NB4 (cell line): Measurements from ENCODE around the gene PPP1R3F.
"Not testable (repeated sequence)": the region's sequence is repeated elsewhere in the genome, so short reads cannot be mapped to it uniquely, and the experiment has no call there.

Experiments
- CTCF ChIP-seq: IDR thresholded peaks from one replicate; pipeline ENCODE4 v1.5.1; 2012; ENCODE audit warnings: low read depth, low read length
- MYC ChIP-seq: IDR thresholded peaks from 2 replicates; pipeline ENCODE4 v1.6.1; 2011; ENCODE audit warnings: low read depth, low read length

GRCh38 chrX:49323735-49324134 lies 54.1 kb downstream of the PPP1R3F start:
- not testable (repeated sequence) for TF ChIP-seq CTCF, MYC
